Nucleus accumbens (tissue), 56 donors: ENCODE results near the gene STRN4.

ENCODE experiments used
- DNase-seq, 56 donors: peaks; one replicate each; lab custom pipeline; 2025; lab: John Stamatoyannopoulos, UW

STRN4 gene

DNA sequence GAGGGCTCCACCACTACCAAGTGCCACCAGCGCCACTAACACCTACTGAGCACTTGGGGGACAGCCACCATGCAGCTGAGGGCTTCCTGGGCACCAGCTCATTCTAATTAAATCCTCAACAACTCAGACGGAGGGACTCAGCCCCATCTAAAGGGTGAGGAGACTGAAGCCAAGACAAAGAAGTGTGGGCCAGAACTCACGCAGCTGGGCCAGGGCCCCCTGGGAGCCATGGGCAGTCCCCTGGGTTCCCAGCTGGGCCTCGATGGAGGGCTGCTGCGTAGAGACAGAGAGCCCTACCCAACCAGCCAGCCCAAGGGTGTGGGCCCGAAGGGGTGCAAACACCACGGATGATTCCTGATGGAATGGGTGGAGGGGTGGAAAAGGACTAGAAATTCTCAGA, 16.6 kb downstream of the STRN4 start:
- no peak for DNase-seq

DNA sequence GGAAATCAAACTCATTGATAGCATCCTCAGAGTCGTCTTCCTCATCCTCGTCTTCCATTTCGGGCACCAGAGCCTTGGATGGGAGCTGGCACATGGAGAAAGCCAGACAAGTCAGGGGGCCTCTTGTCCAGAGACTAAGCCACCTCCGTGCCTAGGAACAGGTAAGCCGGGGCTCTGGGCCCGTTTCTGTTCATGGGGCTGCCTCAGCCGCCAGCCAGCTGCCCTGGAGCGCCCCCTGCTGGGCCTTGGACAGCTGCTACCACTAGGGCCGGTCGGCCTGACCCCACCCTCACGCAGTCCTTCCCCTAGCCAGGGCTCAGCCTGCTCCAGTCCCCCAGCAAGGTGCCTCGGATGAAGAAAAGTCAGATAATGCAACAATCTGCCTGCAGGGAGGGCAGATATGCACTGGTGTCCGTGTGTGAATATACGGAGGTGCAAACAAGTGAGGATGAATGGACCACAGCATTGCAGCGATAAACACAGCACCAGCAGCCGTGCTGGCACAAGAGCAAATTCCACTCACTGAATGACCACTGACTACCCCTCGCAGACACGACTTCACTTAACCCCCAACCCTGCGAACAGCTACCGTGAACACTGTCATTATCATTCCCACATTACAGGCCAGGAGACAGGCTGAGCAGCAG, 17.4 kb downstream of the STRN4 start:
- DNase-seq, result peak in 38 of 56 donors; percentile 11 to 81 (median 40)

DNA sequence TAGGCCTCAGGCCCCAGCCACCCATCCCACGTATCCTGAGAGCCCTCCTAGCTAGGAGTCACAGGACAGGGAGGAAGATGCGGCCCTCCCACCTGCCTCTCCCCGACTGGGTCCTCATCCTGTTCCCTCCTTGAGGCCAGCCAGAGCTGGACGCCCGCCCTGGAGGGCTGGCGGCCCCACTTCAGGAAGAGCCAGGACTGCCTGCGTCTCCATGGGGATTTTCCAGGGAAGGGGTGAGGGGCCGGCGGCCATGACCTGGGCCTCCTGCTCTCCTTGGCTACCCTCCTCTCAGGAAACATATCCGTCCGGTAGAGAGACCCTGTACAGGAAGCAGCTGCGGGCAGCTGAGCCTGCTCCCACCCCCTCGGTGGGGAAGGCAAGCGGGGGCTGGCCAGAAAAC, 18.0 kb downstream of the STRN4 start:
- no peak for DNase-seq

DNA sequence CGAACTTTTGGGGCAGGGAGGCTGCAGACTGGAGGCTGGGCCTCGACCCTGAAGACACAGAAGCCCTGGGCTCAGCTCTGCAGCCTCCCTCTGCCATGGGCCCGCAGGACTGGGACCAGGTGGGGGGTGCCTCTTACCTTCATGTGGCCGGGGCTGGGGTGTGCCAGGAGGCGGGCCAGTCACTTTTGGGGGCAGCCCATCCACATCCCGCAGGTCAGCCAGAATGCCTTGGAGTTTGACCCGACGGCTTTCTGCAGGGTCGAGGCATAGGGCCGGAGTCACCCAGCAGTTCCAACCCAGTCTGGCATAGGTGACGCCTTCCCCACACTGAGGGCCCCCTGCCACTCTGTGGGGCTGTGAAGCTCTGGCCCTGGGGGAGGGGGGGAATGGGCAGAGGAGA, 18.5 kb downstream of the STRN4 start:
- DNase-seq, result no peak

DNA sequence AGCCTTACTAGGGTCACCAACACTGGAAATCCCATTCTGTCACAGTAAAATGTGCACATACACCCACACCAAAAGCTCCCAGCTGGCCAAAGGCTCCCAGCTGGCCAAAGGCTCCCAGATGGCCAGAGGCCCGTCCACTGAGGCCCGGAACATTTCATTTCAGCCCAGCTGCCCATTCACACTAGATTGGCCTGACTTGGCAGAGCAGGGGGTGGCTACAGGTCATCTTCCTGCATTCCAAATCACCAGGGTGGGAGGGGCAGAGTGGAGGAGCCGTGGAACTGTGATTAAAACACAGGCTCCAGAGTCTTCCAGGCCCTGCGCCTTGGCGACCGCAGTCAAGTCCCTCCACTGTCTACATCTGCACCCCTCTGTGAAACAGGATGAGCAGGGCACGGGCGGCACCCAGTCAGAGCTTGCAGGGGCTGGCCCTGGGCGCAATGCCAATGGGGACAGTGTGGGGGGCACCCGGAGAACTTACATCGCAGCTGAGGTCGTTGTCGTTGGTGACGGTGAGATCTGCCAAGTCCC, 19.2 kb downstream of the STRN4 start:
- DNase-seq, result peak in 8 of 56 donors; percentile 17 to 47 (median 27)

DNA sequence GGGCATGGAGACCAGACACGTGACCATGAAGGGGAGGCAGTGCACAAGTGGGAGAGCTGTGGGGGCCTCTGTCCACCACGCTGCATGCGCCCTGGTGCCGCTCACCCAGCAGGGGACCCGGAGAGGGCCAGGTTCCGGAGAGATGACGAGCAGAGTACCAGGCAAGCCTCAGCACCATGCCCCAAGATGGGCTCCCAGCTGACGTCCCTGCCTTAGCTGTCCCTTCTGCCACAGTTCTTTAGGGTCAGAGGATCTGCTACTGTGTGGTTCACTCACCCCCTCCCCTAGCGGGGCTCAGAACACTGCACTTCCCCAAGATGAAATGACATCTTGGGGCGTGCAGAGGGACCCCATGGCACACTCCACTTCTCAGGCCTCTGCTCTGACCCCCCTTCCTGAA, 19.7 kb downstream of the STRN4 start:
- DNase-seq, result no peak

DNA sequence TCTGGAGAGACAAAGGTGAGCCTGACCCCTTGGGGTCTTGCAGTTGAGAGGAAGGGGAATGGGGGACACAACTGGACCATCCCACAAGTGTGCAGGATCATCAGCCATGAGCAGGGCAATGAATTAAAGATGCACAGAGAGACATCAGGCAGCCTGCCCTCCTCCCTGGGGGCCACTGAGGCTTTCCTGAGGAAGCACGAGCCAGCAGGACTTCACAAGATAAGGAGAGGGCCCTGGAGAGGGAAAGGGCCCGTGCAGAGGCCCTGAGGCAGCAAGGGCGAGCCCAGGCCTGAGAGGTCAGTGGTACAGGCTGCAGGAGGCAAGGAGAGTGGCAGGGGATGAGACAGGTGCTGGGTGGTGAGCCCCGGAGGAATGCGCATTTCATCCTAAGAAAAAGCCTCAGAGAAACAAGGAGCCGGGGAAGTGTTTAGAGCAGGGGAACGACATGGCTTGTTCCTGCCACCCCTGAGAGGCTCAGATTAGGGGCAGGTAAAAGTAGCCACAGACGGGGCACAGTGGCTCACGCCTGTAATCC, 20.3 kb downstream of the STRN4 start:
- DNase-seq, result no peak

DNA sequence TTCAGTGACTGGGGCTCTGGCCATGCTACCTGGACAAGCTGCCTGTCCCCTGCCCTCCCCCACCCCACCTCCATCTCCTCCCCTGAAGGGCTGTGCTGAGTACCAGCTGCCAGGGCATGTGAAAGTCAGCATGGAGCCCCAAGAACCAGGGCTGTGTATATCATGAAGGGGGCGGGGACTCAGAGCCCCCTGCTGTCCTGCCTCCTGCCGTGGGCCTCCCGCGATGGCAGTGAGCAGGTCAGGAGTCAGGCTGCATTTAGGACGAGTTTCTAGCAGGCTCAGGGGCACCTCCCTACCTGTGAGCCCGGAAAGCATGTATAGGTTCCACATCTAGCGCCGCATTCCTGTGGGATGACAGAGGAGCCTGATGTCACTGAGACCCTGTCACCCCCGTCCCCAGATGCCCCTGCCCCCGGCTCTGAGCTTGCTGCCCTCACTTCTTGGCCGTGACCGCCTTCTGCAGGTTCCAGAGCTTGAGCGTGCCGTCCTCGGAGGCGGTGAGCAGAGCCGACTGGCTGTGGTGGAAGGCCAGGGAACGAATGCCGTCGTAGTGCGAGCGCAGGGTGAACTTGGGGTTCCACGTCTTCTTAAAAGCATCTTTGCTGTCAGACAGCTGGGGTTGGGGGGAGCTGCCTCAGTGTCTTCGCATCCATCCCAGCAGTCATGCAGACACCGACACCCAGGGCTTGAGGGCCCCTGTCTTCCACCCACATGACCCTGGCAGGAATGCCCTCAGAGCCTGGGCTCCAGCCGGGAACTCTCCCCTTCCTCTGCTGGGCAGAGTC, 21.0 kb downstream of the STRN4 start:
- DNase-seq, result no peak

DNA sequence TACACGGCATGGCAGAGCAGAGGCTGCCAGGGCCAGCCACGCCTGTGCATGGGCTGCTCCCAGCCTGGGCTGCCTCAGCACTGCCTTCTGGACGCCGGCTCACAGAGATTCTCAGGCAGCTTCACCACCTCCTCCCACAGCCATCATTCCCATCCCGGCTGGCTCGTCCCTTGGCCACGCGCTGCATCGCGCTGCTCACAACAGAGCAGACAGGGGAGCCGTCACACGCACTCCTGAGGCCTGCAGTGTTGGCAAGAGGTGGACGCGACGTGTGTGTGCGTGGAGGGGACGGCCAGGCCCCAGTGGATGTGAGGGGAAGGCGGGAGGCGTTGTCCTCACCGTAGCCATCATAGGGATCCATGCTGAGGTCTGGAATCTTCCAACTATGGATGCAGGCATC, 21.8 kb downstream of the STRN4 start:
- DNase-seq, result no peak

DNA sequence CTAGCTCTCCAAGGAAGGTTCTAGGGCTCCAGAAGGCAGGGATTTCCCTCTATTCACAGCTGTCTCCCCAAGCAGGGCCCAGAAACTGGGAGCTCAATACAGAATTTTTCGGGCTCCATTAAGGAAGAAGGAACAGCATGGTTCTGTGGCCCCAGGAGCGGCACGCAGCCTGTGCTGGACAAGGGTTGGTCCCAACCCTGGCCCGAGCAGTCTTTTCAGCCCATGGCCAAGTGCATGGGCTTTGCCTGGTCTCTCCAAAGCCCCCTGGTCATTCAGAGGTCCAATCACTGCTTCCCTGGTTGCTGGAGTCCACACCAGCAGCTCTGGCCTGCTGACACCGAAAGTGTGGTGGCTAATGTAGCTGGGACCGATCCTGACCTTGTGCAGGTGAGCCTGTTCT, 22.8 kb downstream of the STRN4 start:
- no peak for DNase-seq

DNA sequence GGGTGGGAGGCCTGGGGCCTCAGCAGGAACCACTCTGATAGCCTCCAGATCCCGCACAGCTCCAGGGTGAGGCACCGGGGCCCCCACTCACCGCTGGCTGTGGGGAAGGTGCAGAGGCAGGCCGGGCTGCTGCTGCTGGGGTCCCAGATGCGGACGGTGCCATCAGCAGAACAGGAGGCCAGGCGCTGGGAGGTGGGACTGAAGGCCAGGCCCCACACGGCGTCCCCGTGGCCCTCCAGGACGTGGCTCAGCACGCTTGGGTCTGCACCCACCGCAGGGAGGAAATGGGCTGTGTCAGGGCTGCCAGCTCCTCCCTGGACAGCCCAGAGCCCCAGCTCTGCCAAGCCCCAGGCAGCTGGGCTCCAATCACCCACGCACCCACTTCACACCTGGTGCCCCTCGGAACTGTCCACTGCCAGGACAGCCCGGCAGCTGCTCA, 23.2 kb downstream of the STRN4 start:
- DNase-seq, result no peak

DNA sequence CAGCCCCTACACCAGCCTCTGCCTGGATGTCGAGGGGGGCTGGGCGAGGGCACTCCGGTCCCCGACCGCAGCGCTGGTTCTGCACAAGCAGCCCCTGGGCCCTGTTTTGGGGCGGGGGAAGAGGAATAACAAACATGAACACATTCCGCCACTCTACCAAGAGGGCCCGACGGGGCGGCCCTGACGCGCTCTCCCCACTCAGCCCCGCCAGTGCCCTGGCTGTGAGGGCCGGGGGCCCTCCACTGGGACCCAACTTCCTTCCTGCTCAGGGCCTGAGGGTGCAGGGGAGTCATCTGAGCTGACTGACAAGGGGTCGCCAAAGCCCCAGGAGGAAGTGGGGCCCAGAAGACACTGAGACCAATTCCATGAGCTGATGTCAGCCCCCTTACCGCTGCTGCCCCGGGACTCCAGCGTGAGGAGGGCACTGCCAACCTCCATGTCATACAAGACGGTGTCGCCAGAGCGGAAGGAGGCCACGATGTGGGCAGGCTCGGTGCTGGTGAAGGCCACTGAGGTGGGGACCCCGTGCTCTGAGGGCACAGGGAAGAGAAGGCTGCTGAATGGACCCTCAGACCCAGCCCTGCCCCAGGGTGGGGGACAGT, 23.7 kb downstream of the STRN4 start:
- DNase-seq, result no peak

DNA sequence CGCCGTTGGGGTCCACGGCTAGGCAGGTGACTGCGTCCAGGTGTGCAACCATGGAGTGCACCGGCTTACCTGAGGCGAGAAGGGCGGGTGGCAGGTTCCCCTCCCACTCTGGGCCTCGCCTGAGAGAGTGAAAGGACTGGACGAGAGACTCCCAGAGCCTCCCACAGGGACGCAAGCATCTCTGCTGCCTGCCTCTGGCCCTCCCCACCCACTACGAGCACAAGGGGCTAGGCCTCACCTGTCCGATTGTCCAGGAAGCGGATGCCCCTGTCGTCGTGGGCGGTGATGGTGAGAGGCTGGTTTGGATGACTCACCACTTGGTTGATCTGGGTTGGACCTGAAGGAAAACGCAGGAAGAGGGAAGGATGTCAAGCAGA, 24.3 kb downstream of the STRN4 start:
- DNase-seq, result no peak

DNA sequence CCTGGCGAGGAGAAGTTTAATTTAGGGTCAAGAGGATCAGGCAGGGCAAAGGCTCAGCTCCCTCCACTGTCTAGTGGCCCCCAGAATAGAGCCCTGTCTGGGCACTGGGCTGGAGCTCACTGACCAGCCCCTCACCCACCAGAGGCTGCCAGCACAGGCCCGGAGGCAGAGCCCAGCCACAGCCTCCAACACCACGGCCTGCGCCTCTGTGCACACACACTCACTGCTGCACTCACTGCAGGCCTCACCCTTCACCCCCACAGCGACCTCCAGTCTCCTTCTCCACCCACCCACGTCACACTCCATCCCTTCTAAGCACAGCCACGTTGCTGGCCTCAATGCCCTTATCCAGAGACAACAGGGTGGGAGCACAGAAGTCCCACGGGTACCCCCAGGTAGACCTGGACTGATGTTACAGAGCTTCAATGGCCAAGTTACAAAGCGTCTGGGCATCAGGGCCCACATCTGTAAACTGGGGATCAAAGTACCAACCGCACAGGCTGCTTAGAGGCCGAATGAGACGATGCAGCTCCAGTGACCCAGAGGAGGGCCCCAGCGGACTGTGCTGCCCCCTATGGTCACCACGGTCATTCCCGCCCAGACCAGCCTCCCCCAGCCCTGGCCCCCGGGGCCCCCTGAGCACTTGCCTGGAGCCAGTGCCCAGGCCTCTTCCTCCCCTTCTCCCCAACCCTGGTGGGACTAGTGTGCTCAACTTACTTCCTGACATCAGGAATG, 24.8 kb downstream of the STRN4 start:
- no peak for DNase-seq

DNA sequence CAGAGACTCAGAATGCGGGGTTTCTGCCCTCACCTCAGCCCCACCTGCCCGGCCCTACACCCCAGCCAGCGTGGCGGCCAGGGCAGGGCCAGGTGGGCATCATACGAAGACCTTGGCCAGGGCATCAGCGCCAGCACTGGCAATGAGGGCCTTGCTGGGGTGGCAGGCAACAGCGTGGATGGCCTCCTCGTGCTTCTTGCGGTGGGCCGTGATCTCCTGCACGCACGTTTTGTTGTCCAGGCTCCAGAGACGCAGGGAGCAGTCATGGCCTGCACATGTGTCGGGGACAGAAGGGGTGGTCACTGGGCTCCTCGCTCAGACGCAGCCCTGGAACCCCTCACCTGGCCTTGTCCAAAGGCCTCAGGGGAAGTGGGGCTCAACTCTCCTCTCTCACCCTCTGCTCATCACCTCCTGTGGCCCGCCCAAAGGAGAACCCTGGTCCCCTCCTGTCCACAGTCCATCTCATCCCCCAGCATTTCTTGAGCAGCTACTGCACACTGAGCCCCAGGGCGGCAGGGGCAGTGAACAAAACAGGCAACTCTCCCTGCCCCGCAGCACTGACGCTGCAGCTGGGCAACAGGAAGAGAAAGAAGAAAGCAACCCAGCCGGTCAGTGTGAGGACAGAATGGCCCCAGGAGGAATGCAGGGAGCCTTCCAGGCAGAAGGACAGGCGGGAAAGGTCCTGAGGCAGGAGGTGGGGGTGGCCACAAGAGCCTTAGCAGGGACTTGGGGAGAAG, 25.6 kb downstream of the STRN4 start:
- no peak for DNase-seq

DNA sequence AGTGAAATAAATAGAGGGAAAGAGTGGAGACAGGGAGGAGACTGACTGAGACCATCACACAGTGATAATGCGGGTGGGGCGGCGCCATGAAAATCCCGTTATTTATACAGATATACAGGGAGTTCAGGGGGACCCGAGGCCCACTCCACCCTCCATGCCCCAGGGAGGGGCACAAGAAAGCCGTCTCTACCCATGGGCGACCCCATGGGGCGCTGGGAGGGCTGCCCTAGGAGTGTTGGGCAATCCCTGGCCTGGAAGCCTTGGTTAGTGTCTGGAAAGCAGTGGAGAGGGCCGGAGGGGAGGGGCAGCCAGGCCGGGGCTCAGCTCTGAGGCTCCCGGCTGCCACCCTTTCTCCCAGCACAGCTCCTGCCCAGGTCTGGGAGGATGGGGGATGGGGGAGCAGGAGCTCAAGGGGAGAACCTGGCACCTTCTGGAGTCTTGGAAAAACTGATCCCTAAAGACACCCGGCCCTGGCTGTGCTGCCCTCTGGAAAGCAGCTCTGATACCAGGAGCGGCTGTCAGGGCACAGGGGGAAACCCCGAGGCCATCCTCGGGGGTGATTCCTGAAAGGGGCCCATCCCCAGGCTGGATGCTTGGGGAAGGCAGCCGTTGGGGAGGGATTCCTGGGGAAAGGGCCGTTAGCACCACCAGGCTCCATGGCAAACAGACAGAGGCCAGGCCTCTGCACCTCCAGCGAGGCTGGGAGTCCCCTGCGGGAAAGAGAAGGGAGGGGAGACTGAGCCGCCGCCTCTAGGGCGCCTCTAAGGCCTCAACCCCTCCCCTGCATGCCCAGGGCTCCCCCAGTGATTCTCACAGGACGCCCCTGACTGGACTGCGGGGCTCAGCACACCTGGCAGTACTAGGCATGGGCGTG, 26.4 kb downstream of the STRN4 start:
- DNase-seq, result no peak

DNA sequence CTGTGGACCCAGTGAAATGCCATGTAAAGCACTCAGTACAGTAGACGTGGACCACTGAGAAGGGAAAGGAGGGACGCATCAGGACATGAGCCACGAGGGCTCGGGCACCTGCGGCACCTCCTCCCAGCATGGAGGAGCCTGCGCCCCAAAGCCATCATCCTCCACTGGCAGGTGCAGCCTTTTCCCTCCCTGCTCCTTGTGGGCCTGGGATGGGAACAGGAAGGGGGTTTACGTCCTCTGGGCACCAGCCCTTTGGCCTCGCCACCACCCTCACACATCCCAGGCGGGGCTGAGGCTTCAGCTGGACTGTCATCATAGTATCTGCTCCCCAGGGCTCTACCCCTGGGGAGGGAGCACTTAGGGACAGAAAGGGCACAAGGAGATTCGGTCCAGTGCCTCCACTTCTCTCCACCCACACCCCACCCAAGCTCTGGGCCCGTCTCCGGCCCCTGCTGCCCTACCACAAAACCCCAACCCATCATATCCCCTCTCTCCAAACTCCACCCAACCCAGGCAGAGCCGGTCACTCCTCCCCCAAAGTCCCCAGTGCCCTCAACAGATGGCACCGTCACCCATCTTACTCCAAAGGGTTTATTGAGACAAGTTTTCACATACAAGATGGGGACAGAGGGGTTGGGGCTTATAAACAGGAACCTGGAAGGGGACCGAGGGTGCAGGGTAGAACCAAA, 27.2 kb downstream of the STRN4 start:
- no peak for DNase-seq

DNA sequence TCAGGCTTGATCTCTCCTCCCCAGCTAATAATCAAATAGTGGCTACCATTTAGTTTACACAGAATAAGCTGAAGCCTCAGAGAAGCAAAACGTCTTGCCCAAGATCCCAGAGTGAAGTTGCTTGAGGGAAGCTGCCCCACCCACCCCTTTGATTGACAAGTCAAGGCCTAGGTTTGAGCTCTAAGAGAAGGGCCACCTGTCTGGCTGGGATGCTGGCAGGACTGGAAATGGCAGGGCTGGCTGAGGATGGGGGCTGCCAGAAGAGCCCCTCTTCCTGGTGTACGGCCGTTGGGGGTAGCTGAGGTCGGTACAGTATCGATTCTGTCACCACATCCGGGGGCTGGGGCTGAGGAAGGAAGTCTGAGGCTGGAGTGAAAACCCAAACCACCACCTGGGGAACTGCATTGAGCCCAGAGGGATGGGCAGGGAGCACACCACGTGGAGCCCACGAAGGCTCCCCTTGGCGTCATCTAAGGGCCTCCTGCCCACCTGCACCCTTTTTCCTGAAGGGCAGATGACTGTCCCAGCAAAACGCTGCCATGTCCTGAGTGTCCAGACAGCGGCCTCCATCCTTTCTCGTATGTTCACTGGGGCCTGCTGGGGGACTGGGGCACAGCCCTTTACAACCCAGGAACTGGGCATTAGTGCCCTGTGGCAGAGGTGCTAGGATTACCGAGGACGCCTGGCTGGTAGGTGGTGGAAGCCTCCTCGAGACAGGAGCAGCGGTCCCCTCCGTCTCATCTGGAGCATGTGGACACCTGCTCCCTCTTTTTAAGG, 27.9 kb downstream of the STRN4 start:
- DNase-seq, result no peak
